ENCODE data around the gene SNF8.
"Not testable (repeated sequence)": the region's sequence is repeated elsewhere in the genome, so short reads cannot be mapped to it uniquely, and the experiment has no call there.

SNF8 gene, protein sequence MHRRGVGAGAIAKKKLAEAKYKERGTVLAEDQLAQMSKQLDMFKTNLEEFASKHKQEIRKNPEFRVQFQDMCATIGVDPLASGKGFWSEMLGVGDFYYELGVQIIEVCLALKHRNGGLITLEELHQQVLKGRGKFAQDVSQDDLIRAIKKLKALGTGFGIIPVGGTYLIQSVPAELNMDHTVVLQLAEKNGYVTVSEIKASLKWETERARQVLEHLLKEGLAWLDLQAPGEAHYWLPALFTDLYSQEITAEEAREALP

DNA sequence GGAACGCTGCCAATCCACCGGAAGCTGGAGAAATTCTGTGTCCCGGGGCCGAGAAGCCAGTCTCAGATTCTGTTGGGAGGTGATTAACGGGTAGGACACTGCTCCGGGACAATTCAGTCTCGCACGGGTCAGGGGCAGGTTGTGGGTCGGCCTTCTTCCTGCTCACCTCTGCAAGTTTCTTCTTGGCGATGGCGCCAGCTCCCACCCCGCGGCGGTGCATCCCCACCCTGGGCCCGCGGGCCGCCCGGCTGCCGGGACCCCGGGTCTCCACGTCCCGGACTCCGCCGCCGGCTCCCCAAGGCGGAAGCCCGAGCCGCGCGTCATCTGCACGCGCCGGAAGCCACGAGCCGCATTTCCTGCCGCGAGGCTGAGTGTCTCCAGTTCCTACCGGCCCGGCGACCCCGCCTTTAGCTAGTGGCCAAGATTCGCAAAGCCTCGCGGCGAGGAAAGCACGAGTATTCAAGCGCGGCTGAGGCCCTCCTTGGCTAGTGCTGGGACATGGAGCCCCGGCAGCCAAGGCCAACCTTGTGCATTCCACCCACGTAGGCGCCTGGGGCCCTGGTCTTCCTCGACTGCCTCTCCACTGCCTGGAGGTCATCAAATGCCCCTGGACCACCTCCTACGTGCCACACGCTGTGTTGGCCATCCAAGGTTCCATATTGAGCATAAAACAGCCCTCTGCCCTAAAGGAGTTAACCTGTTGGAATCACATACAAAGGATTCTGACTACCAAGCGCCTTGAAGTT lies at the start of gene SNF8:
Gene SNF8, minus strand, starts transcription at position 328 of the 746 bp plus-strand sequence. Its CDS starts 108 bp downstream, at position 220.
- DNase-seq, result peak; percentile 89 to 94

DNA sequence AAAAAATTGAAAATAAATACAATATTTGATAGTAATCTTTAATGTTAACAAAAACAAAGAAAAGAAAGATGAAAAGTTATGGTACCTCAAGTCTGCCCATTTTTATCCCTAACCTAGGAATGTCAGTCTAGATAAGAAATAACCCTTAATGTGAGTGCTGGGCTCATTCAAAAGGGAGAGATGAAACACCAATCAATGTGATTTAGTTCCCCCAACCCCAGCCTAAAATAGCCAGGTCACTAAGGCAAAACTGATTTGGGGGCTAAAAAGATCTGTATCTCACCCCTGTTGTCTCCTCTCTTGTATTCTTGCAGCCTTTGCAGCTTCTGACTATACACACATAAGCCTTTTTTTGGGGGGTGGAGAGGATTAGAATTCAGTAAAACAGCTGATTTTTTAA lies 49.3 kb upstream of the SNF8 start:
- no peak for DNase-seq

DNA sequence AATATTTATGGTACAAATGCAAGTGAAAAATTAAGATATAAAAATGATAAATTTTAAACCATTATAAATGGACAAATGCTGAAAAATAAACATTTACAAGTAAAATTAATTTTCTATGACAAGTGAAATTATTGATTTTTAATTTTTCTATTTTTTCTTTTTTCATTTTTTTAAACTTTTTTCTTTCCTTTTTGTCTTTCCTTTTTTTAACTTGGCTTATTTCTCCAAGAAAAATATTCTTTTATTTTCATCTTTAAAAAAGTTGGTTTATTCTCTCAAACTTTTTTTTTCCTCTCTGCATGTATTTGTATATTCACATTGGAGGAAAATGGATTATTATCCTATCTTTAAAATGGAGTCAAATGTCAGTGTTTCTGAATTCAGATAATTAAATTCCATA lies 48.7 kb upstream of the SNF8 start:
- no peak for DNase-seq

DNA sequence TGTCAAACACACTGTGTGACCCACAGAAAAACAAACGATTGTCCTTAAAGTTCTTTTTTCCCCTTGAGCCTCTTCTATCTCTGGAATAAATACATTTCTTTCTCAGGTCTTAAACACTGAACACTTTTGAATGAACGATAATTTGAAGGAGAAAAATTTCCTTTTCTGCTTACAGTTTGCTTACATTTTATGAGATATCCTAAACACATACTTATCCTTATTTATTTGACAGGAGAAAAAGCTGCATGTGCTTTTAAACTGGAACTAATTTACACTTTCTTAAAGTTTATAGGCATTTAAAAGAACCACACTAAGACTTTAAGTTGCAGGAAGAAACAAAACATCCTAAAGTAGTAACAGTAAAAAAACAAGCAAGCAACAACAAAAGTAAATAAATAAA lies 47.8 kb upstream of the SNF8 start:
- no peak for DNase-seq

DNA sequence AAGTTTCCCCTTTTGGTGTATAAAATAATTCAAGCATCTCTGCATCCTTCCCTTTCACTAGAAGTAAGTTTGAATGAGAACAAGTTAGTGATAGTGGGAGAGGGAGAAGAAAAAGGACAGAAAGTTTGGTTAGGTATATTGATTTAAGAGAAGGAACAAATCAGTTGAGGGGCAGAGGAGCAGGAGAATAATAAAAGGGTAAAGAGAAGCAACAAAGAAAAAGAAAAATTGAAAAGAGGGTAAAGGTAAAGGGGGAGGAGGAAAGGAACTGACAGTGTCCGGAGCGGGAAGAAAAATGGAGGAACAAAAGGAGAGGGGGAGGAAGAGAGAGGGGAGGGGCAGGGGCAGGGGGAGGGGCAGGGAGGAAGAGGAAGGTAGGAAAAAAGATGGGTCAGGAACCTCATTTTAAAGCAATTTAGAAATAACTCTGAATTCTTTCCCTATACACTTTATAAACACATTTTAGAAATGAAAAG lies 46.3 kb upstream of the SNF8 start:
- no peak for DNase-seq

DNA sequence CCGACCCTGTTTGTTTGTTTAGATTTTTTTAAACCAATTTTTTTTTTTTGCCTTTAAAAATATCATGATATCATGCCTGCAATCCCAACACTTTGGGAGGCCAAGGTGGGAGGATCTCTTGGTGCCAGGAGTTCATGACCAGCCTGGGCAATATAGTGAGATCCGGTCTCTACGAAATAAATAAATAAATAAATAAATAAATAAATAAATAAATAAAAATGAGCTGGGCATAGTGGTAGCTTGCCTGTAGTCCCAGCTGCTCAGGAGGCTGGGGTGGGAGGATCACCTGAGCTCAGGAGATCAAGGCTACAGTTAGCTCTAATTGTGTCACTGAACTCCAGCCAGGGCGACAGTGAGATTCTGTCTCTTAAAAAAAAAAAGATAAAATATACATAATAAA lies 44.5 kb upstream of the SNF8 start:
- no peak for DNase-seq

DNA sequence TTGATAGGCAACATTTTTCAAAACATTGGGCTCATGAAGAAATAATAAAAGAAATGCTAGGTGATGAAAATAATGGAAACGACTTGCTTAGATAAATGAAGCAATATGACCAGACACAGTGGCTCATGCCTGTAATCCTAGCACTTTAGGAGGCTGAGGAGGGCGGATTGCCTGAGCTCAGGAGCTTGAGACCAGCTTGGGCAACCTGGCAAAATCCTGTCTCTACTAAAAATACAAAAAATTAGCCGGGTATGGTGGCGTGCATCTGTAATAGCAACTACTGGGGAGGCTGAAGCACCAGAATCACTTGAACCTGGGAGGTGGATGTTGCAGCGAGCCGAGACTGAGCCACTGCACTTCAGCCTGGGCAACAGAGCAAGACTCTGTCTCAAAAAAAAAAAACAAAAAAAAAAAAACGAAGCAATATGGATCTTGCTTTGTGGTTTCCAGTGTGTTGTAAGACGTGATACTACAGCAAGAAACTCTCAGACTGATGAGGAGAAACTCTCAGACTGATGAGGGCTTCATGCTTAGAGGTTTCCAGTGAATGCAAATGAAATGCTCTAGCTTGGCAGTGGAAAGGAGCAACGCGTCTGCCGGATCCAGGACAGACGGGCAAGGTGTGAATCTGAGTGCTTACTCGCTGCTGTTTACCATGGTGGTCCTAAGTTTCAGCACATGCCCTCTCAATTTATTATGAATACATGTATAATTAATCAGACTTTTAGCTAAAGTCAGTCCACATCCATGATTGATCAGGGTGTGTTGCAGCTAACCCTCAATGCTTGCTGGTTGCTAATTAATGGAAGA lies 41.0 kb upstream of the SNF8 start:
- DNase-seq, result no peak

DNA sequence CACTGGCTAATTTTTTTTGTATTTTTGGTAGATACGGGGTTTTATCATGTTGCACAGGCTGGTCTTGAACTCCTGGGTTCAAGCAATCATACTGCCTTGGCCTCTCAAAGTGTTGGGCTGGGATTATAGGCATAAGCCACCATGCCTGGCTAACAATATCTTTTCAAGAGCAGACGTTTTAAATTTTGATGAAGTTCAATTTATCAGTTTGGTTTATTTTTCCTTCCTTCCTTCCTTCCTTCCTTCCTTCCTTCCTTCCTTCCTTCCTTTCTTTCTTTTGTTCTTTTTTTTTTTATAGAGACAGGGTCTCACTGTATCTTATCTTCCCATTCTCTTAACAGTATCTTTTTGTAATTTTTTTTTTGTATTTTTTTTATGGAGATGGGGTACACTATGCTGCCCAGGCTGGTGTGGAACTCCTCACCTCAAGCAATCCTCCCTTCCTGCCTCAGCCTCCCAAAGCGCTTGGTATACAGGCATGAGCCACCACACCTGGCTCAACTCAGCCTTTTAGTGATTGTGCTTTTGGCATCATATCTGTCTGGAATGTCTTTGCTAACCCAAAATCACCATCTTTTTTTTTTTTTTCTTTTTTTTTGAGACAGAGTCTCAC lies 37.4 kb upstream of the SNF8 start:
- DNase-seq, result no peak

DNA sequence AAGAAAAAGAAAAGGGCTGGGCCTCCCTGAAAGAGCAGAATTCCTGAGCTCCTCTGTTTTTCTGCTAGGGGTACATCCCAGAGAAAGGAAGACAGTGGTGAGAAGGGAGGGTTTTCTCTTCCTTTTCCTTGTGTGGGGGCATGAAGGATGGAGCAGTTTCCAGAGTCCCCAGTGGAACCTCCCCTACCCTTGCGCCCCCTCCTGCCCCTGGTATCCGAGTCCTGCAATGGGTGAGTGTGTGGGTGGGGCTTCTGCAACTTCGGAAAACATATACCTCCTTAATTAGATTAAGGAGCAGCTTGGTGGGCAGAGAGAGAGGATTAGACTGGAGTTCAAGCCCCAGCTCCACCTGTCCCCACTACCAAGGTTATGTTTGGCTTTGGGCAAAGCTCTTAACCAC lies 29.2 kb upstream of the SNF8 start:
- DNase-seq, result no peak

DNA sequence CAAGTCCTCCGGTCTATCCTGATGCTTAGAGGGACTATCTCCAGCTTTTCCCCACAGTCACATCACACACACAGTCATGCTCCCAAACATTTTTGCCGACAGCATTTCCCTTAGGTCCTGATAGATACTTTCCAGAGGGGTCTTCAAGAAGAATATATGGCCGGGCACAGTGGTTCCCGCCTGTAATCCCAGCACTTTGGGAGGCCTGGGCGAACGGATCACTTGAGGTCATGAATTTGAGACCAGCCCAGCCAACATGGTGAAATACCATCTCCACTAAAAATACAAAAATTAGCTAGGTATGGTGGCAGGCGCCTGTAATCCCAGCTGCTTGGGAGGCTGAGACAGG lies 28.1 kb upstream of the SNF8 start:
- DNase-seq, result no peak

DNA sequence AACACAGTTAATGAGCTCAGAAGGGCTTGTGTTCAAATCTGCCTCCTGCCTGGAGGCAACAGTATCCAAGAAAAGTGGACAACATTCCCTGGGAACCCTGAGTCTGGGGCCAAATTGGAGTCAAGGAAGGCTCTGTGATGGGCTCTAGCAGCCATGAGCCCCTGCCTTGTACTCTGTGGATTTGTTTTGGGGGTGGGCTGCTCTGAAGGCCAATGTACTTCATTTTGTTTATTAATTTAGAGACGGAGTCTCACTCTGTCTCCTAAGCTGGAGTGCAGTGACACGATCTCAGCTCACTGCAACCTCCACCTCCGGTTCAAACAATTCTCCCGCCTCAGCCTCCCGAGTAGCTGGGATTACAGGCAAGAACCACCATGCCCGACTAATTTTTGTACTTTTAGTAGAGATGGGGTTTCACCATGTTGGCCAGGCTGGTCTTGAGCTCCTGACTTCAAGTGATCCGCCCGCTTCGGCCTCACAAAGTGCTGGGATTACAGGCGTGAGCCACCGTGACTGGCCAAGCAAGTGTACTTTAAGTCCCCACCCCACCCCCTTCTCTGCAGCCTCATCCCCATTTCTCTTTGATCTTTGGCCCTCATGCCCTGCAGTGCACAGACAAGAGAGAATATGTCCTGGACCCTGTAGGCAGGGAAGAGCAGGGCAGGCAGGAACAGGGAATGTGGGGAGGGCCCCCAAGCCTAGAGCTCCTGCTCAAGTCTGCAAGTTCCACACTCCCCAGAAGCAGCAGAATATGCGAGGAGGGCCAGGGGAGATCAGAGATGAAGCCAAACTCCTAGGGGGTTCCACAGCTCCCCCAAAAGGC lies 26.4 kb upstream of the SNF8 start:
- no peak for DNase-seq

DNA sequence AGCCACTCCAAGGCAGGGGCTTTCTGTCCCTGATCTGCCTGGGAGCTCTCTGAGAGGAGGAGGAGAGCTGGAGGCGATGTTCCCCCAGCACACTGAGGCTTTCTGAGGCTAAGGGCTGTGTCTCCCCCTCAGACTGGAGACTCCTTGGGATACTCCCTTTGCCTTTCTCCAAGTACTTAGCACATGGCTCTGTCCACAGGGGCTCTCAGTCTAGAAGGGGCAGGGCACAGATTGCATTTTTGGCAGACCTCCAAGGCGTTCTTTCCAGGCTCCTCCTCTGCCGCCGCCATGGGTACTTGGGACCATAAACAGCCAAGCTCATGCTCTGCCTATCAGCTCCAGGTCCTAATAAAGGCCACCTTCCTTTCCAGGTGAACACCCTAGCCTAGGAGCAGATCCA lies 25.6 kb upstream of the SNF8 start:
- peak in 1 of 2 experiments; percentile 7 for DNase-seq

DNA sequence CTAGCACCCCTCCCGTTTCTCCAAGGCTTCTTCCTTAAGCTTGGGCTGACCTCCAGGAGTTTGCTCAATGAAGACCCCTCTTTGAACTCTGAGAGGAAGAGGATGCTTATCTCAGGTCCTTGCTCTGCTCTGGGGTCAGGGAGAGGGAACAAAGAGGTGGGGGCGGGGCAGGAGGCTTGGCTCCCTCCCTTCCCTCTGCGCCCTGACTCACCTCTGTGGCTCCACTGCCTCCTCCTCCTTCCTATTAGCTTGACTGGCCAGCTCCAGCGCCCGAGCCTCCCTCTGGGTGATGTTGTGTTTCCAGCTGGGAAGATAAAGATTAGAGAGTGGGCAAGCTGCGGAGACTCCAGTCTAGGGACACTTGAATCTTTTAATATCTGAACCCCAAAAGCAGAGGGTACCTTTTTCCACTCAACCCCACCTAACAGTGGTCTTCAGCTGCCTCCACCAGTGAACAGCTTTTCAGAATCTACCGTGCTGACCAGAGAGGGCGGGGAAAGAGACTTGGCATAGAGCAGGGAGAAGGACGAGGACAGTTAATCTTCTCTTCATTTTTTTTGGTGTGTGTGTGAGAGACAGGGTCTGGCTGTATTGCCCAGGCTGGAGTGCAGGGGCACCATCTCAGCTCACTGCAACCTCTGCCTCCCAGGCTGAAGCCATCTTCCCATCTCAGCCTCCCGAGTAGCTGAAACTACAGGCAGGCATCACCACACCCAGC lies 17.0 kb upstream of the SNF8 start:
- no peak for DNase-seq

DNA sequence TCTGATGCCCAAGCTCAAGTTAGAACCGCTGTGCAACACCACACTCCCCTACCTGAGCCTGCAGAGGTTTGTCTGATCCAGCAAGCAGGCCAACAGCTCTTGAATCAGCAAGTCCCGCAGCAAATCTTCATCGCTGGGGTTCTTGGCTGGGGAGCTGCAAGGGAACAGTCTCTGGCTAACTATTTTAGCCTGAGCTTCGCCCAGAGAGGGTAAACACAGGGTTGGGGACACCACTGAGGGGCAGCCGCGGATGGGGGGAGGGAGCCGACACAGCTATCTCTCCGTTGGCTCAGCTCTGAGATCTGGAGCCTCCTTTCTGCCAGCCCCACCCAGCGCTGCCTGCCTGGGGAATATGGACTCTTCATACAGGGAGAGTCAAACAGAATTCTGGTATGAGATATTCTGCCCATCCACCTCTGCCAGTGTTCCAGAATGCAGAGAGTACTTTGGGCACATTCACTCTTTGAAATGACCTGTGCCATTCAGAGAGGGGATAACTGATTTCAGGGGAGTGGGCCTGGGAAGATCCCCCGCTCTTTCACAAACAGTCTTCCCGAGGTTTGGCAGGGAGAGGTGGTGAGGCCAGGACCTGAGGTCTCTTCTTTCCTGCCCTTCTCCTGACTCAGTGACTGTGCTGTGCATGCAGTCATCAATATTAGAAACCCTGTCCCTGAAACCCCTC lies 16.3 kb upstream of the SNF8 start:
- DNase-seq, result no peak

DNA sequence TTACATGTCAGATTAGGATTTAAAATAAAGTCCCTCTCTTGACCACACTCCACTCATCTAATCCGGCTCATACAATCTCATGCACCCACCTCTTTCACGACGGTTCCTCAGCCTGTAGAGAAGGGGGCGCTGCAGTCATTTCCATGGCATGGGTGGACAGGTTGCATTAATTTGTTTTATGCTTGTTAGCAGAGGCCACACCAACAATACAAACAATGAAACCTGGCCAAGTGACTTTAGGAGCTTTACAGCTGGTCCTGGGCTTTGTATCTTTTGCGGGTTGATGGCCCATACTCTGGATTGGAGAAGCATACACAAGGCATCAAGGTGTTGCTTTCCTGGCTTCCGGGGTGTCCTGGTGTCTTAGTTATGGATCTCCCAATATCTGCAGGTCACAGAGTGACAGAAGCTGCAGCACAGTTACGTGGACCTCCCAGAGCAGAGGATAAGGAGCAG lies 9.7 kb upstream of the SNF8 start:
- peak; percentile 28 to 49 for DNase-seq

DNA sequence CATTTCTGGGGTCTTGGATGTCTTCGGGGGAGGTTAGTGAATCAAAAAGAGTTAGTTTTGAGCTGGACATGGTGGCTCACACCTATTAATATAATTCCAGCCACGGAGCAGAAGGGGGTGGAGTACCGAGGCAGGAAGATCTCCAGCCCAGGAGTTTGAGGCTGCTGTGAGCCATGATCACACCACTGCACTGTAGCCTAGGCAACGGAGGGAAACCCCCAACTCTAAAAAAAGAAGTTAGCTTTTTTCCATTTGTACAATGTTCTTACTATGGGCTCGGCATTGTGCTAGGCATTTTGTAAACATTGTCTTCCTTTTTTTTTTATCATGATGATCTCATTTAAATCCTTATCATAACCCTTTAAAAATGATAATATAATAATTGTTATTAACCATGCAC lies 8.3 kb upstream of the SNF8 start:
- no peak for DNase-seq

DNA sequence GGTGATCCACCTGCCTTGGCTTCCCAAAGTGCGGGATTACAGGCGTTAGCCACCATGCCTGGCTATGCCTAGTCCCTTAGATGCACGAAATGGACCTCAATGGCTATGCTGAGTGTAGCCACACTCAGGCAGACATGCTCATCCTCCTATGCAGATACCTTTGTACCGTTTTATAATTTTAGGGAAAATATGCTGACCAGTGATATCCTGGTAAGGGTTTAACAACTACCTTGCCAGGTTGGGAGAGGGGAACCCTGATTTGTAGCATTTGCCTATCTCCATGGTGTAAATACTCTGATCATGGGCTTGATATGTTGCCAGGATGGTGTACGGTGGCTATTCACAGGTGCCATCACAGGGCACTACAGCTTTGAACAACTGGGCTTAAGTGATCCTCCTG lies 6.9 kb upstream of the SNF8 start:
- DNase-seq, result no peak

DNA sequence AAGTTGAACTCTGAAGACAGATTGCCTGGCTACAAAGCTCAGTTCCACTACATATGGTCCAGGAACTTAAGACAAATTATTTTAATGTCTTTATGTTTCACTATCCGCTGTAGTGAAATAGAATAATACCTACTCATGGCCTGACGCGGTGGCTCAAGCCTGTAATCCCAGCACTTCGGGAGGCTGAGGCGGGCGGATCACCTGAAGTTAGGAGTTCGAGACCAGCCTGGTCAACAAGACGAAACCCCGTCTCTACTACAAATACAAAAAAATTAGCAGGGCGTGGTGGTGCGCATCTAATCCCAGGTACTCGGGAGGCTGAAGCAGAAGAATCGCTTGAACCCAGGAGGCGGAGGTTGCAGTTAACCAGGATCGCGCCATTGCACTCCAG lies 614 bp upstream of the SNF8 start:
- not testable (repeated sequence) for DNase-seq

DNA sequence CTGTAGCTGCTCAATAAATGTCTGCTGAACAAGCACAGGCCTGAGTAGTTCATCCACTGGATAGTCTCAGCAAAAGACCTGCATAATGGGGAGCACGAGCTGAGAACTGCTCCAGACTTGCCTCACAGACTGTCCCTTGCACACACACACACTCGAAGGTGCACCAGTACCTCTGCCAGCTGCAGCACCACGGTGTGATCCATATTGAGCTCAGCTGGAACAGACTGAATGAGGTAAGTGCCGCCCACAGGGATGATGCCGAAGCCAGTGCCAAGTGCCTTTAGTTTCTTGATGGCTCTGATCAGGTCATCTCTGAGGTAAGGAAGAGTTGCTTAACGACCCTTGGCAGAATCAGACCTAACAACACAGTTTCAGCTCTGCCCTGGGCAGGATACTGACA lies 11.6 kb downstream of the SNF8 start:
- no peak for DNase-seq

DNA sequence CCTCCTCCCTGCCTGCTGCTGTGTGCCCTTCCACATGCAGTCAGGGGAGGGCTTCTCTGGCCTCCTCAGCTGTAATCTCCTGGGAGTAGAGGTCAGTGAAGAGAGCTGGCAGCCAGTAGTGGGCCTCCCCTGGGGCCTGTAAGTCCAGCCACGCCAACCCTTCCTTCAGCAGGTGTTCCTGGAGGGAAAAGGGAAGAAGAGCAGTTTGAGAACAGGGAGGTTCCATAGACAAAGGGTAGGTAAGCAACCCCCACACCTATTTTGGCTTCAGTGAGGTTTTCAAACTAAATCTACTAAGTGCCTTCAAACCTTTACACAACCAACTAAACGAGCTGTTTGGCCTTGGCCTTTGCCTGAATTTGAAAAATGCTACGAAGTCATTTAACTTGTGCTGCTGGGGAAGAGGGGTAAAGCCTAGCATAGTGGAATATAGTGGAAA lies 14.2 kb downstream of the SNF8 start:
- no peak for DNase-seq

DNA sequence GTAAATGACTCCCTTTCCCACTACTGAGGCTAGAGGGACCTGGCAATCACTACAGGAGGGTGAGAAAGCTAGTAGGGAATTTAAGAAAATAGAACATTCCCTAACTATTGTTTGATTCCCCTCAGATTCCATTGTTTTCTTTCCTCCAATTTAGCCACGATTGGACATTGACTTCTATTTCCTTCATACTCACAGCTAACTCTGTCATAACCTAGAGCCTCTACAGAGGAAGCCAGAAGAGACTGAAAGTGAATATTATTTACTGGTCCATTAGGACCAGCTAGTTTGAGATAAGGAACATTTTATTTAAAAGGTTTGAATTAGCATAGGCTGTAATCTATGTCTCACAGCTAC lies 14.9 kb downstream of the SNF8 start:
- no peak for DNase-seq
